Measurements from ENCODE around the gene WDR82. TPM values are rescaled to one million over a fixed set of nuclear protein-coding genes. Genes with fewer than 3 reads are reported as not detected.

WDR82 gene
- total RNA-seq, 1 donor from 2014 or later: 86.4 TPM

GRCh38 chr3:52240886-52241370 is 37.5 kb downstream of the WDR82 start:
- peak overlapping the region; percentile 96 for H3K4me3 Mint-ChIP-seq
- H3K9me3 Mint-ChIP-seq: no peaks in the 10 kb centered on the region
- ATAC-seq (ENCODE audit: low read depth) (no peak), DNase-seq (no peak)
- ChIA-PET POLR2A (interaction anchor here (0.6 to 12.1 kb wide), 8 partner anchors 9 to 245 kb away, joined by 4 to 147 read pairs (median 15); partner anchors contain the start of genes GLYCTK, RPL29, TLR9 and WDR82), CTCF (interaction anchor here (1.0 to 1.6 kb wide), 7 partner anchors 12 to 98 kb away, joined by 3 to 10 read pairs (median 6); partner anchors contain the start of gene WDR82)
- peaks cover 76% of the 10 kb centered on the region for H3K4me1 Mint-ChIP-seq
- peaks cover 11% of the 10 kb centered on the region for H3K36me3 Mint-ChIP-seq (ENCODE audit: low read depth)
- H3K27me3 Mint-ChIP-seq: no peaks in the 10 kb centered on the region
- peak overlapping the region; percentile 87 for H3K27ac Mint-ChIP-seq
- TF ChIP-seq CTCF (IDR thresholded peaks at IDR 0.05): no peak
- intact Hi-C loops (cut with micrococcal nuclease): no loop called here

GRCh38 chr3:52240059-52240885 is 38.2 kb downstream of the WDR82 start:
- TF ChIP-seq CTCF (IDR thresholded peaks at IDR 0.05): no peak
- intact Hi-C loops (cut with micrococcal nuclease): no loop called here
- peaks cover 15% of the 10 kb centered on the region for H3K36me3 Mint-ChIP-seq (ENCODE audit: low read depth)
- CTCF ChIA-PET: interaction anchor here (1.0 to 2.5 kb wide), 9 partner anchors 13 to 98 kb away, joined by 3 to 10 read pairs (median 6); partner anchors contain the start of genes GLYCTK, TLR9 and WDR82
- H3K27me3 Mint-ChIP-seq: no peaks in the 10 kb centered on the region
- peaks cover 79% of the 10 kb centered on the region for H3K4me1 Mint-ChIP-seq
- DNase-seq: peak; percentile 14
- H3K4me3 Mint-ChIP-seq: peak overlapping the region; percentile 96
- H3K9me3 Mint-ChIP-seq: no peaks in the 10 kb centered on the region
- POLR2A ChIA-PET: interaction anchor here (0.5 to 12.1 kb wide), 9 partner anchors 8 to 397 kb away, joined by 3 to 147 read pairs (median 8); partner anchors contain the start of genes GLYCTK, RPL29, TLR9 and WDR82
- peak overlapping the region; percentile 87 for H3K27ac Mint-ChIP-seq
- no peak for ATAC-seq (ENCODE audit: low read depth)

GRCh38 chr3:52238761-52239701 is 39.4 kb downstream of the WDR82 start, which contains the start of gene TWF2:
Gene TWF2, minus strand, starts transcription at chr3:52239158. Its CDS starts 142 bp downstream, at chr3:52239016.
- peak within 1 kb of the TSS; percentile 96 for H3K4me3 Mint-ChIP-seq
- DNase-seq (peak; percentile 94), ATAC-seq (ENCODE audit: low read depth) (peak; percentile 86)
- intact Hi-C loops (cut with micrococcal nuclease): loop anchor here (1.0 to 2.0 kb wide), 8 partner anchors 8 to 216 kb away; partner anchors contain the start of genes DUSP7, NISCH, TLR9 and WDR82
- H3K27me3 Mint-ChIP-seq: no peaks in the 10 kb centered on the region
- peaks cover 26% of the 10 kb centered on the region for H3K36me3 Mint-ChIP-seq (ENCODE audit: low read depth)
- H3K4me1 Mint-ChIP-seq: peaks cover 72% of the 10 kb centered on the region
- CTCF ChIA-PET: interaction anchor here (0.9 to 2.5 kb wide), 6 partner anchors 14 to 239 kb away, joined by 3 to 9 read pairs (median 6); partner anchors contain the start of gene TLR9
- no peak for TF ChIP-seq CTCF (IDR thresholded peaks at IDR 0.05)
- H3K9me3 Mint-ChIP-seq: no peaks in the 10 kb centered on the region
- POLR2A ChIA-PET: interaction anchor here (0.6 to 12.1 kb wide), 20 partner anchors 9 to 243 kb away, joined by 3 to 147 read pairs (median 4); partner anchors contain the start of genes GLYCTK, POC1A, RPL29 and TLR9
- peak within 1 kb of the TSS; percentile 93 for H3K27ac Mint-ChIP-seq

- peak overlapping the region; percentile 96 for H3K4me3 Mint-ChIP-seq
- ATAC-seq (ENCODE audit: low read depth): no peak
Measured at GRCh38 chr3:52238193-52238760, 40.2 kb downstream of the WDR82 start.

More at GRCh38 chr3:52238193-52238760, 40.2 kb downstream of the WDR82 start:
- Mint-ChIP-seq H3K36me3 (ENCODE audit: low read depth) (peaks cover 33% of the 10 kb centered on the region), H3K4me1 (peaks cover 66% of the 10 kb centered on the region), H3K9me3 (no peaks in the 10 kb centered on the region), H3K27me3 (no peaks in the 10 kb centered on the region), H3K27ac (peak overlapping the region; percentile 93)
- no peak for TF ChIP-seq CTCF (IDR thresholded peaks at IDR 0.05)
- DNase-seq: no peak
- CTCF ChIA-PET: interaction anchor here (0.9 to 2.5 kb wide), 7 partner anchors 13 to 238 kb away, joined by 3 to 9 read pairs (median 6); partner anchors contain the start of gene TLR9
- POLR2A ChIA-PET: interaction anchor here (0.6 to 12.1 kb wide), 20 partner anchors 9 to 242 kb away, joined by 3 to 147 read pairs (median 4); partner anchors contain the start of genes GLYCTK, POC1A, RPL29 and TLR9
- intact Hi-C loops (cut with micrococcal nuclease): loop anchor here (2.0 kb wide), 1 partner anchor 181 kb away; the partner anchor contains the start of gene DUSP7

All from activated B cell treated with CpG ODN at 0.5 μM for 24 hours (primary cell).